ENCODE data around the gene ALX4.

- TF ChIP-seq, protein P1, sequence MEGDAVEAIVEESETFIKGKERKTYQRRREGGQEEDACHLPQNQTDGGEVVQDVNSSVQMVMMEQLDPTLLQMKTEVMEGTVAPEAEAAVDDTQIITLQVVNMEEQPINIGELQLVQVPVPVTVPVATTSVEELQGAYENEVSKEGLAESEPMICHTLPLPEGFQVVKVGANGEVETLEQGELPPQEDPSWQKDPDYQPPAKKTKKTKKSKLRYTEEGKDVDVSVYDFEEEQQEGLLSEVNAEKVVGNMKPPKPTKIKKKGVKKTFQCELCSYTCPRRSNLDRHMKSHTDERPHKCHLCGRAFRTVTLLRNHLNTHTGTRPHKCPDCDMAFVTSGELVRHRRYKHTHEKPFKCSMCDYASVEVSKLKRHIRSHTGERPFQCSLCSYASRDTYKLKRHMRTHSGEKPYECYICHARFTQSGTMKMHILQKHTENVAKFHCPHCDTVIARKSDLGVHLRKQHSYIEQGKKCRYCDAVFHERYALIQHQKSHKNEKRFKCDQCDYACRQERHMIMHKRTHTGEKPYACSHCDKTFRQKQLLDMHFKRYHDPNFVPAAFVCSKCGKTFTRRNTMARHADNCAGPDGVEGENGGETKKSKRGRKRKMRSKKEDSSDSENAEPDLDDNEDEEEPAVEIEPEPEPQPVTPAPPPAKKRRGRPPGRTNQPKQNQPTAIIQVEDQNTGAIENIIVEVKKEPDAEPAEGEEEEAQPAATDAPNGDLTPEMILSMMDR (conservative IDR thresholded peaks at IDR 0.05 in 1 of 2, IDR thresholded peaks at IDR 0.05 in 1 of 2; ENCODE audit: low read depth in 1 of 2, low read length in 2 of 2), result no peak
- no peak for TF ChIP-seq EZH2 (IDR thresholded peaks at IDR 0.05; ENCODE audit: low read length, missing control alignments)
Observed at GRCh38 chr11:44267750-44268613, 42.0 kb downstream of the ALX4 start.
